Adipose tissue (tissue), 3 donors: Measurements from ENCODE around the gene SLC35B1. TPM values are rescaled to one million over a fixed set of nuclear protein-coding genes. Genes with fewer than 3 reads are reported as not detected.
"Not testable (repeated sequence)": the region's sequence is repeated elsewhere in the genome, so short reads cannot be mapped to it uniquely, and the experiment has no call there.

Experiments used
- H3K27ac ChIP-seq: one replicate; pipeline ENCODE4 v1.5.1; 2013; ENCODE audit warnings: low read depth, low read length
- WGBS, 3 donors: extraction: QIAGEN DNeasy Blood & Tissue Kit; methylation state at CpG; one replicate each; pipeline ENCODE4 v1.1.7; 2013; 5-methylcytosine and 5-hydroxymethylcytosine counted together
- polyA plus RNA-seq, 3 donors: library from polyadenylated mRNA; stranded (reverse); fragments of 200-250 nt; gene quantifications; one replicate each; pipeline ENCODE4 v1.2.3, GENCODE V29; 2013
- donor health status: healthy with polysubstance abuse.
- donor health status: Bipolar disorder and iron deficiency.
- donor health status: healthy.

Gene SLC35B1
- polyA plus RNA-seq, 3 donors = 20.2 to 38.5 (median 21.7) TPM

- 52 to 73% (median 57%) methylated on average over 5 of the region's 5 CpGs for WGBS, 3 donors
- H3K27ac ChIP-seq = no peak overlapping the region
These were observed 30.8 kb upstream of the SLC35B1 start for GRCh38 chr17:49738456-49739163.

- 79 to 95% (median 87%) methylated on average over 13 of the region's 13 CpGs for WGBS, 3 donors
- H3K27ac ChIP-seq = no peak overlapping the region
These were observed 27.0 kb upstream of the SLC35B1 start for GRCh38 chr17:49734515-49735490.

- 43 to 71% (median 47%) methylated on average over 4 of the region's 4 CpGs for WGBS, 3 donors
- no peak overlapping the region for H3K27ac ChIP-seq
These were observed 23.7 kb upstream of the SLC35B1 start for GRCh38 chr17:49731435-49731831.

GRCh38 chr17:49730785-49731434 lies 23.1 kb upstream of the SLC35B1 start:
- H3K27ac ChIP-seq = no peak overlapping the region
- WGBS, 3 donors = 59 to 85% (median 64%) methylated on average over 5 of the region's 5 CpGs

DNA sequence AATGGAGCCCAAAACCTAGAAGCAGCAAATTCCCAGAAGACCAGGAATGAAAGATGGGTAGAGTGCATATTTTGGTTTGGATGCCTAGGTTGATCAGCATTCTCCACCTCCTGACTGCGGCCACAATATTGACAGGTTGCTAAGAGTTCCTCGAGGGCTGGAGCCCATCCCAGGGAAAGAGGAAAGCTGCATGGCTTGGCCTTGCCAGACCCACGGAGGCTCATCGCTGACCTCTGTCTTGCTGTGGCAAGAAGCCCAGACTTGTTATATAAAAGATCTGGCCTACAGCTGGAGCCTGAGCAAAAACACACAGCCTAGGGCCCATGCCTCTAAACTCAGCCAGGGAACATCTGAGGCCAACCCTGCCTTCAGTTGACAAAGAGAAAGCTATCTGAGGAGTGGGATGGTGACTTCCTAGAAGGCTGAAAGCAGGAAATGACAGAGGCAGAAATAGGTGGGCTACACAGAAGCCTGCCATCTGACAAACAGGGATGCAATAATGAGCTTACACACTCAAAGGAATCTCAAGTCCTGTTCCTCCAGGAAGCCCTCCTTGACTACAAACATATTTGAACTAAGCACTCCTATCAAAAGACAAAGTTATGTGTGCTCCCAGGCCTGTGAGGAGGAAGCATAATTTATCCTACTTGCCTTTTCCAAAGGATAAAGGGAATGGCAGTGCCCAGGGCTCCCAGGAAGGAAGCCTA lies 22.5 kb upstream of the SLC35B1 start:
- H3K27ac ChIP-seq = no peak overlapping the region
- WGBS, 3 donors = 9 to 30% (median 25%) methylated on average over 4 of the region's 4 CpGs

- 89 to 95% (median 91%) methylated on average over 3 of the region's 3 CpGs for WGBS, 3 donors
- H3K27ac ChIP-seq = no peak overlapping the region
These were observed 21.3 kb upstream of the SLC35B1 start for GRCh38 chr17:49729069-49729468.

DNA sequence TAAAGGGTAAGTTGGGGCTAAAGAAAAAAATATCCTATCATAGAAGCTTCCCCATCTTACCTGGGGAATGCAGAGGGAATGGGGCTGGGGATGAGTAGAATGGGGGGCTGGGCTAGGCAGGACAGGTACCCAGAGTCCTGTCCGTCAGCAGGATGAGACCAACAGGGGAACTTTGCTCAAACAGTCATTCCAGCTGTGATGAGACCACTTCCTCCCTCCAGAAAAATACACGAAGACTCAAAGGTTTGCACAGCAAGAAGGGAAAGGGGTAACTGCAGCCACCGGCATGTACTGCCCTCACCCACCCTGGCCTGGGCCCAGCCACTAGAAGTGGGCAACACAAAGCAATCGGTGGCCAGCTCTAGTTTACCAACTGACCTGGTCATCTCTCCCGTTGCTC lies 20.7 kb upstream of the SLC35B1 start:
- WGBS, 3 donors = 61 to 85% (median 65%) methylated on average over 5 of the region's 5 CpGs
- H3K27ac ChIP-seq = no peak overlapping the region

- H3K27ac ChIP-seq = no peak overlapping the region
- WGBS, 3 donors = 93 to 95% (median 94%) methylated on average over 4 of the region's 4 CpGs
These were observed 19.6 kb upstream of the SLC35B1 start for GRCh38 chr17:49727380-49727779.

- H3K27ac ChIP-seq = no peak overlapping the region
- WGBS, 3 donors = 90 to 91% (median 90%) methylated on average over 7 of the region's 7 CpGs
These were observed 17.8 kb upstream of the SLC35B1 start for GRCh38 chr17:49725452-49726130.

- H3K27ac ChIP-seq = not testable (repeated sequence)
- WGBS, 3 donors = 89 to 95% (median 90%) methylated on average over 6 of the region's 6 CpGs
These were observed 16.8 kb upstream of the SLC35B1 start for GRCh38 chr17:49724552-49724951.

- H3K27ac ChIP-seq = no peak overlapping the region
- WGBS, 3 donors = 26 to 60% (median 40%) methylated on average over 8 of the region's 8 CpGs
These were observed 15.7 kb upstream of the SLC35B1 start for GRCh38 chr17:49723423-49723822.

DNA sequence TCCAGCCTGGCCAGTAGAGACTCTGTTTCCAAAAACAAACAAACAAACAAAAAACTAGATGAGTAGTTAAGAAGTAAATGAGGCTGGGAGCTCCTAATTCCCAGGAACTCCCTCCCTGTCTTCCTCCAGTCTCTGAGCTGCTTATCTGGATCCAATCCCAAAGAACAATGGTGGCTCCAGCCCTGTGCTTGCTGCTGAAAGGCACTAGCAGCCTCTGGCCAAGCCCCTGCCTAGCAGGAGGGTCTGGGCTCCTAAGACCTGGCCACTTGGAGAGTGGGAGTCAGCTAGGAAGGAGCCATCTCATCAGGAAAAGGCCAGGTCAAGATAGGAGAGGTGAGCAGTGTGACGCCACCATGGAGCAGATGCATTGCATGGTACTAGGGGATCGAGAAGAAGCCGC lies 14.3 kb upstream of the SLC35B1 start:
- no peak overlapping the region for H3K27ac ChIP-seq

GRCh38 chr17:49717371-49717861 lies 9.7 kb upstream of the SLC35B1 start:
- WGBS, 3 donors = 56 to 90% (median 86%) methylated on average over 10 of the region's 10 CpGs
- H3K27ac ChIP-seq = no peak overlapping the region

More for the DNA sequence above, 14.3 kb upstream of the SLC35B1 start:
- 95 to 98% (median 97%) methylated on average over 3 of the region's 3 CpGs for WGBS, 3 donors

- WGBS, 3 donors = 36 to 87% (median 72%) methylated on average over 1 of the region's 1 CpG
- H3K27ac ChIP-seq = no peak overlapping the region
These were observed 9.1 kb upstream of the SLC35B1 start for GRCh38 chr17:49716668-49717364.

GRCh38 chr17:49715717-49716279 lies 8.0 kb upstream of the SLC35B1 start:
- no peak overlapping the region for H3K27ac ChIP-seq
- 38 to 77% (median 76%) methylated on average over 9 of the region's 9 CpGs for WGBS, 3 donors

- no peak overlapping the region for H3K27ac ChIP-seq
- 50 to 80% (median 77%) methylated on average over 4 of the region's 4 CpGs for WGBS, 3 donors
These were observed 7.5 kb upstream of the SLC35B1 start for GRCh38 chr17:49715216-49715615.
